Caco-2 (cell line): ENCODE data around the gene MYO5B. TPM values are rescaled to one million over a fixed set of nuclear protein-coding genes. Genes with fewer than 3 reads are reported as not detected.

Experiments used
- BruUV-seq: library from RNA; stranded (reverse); fragments of 400-500 nt; replicated peaks from 2 replicates; lab custom pipeline; 2021; lab: Mats Ljungman, UMichigan
- CTCF ChIA-PET: fragments of 300-600 bp; sonication (Branson Sonifier 250); formaldehyde crosslinking; loops from one replicate; lab custom pipeline; 2022; ENCODE audit warnings: antibody characterized with exemption; lab: Charles Lee
- POLR2A ChIA-PET: fragments of 300-600 bp; sonication (Branson Sonifier 250); formaldehyde crosslinking; loops from one replicate; lab custom pipeline; 2022; ENCODE audit warnings: antibody characterized with exemption; lab: Charles Lee
- DNase-seq, 2 experiments: peaks; one replicate each; pipeline versions ENCODE4 v3.0.0 to v3.0.0-alpha.2; 2020 to 2022
- H3K27me3 ChIP-seq: replicated peaks from 2 replicates; pipeline ENCODE4 v1.6.0; 2011; ENCODE audit warnings: low read length; ENCODE audit not compliant: control insufficient read depth, insufficient read depth
- H3K36me3 ChIP-seq: 2 replicates; pipeline ENCODE4 v1.5.1; 2011; ENCODE audit warnings: low read length; ENCODE audit not compliant: control insufficient read depth, insufficient read depth
- H3K4me1 ChIP-seq: fragments of 250-450 bp; sonication (Bioruptor Pico); 2 replicates; pipeline ENCODE4 v1.5.1; 2020; ENCODE audit warnings: mild to moderate bottlenecking
- H3K4me3 ChIP-seq: 2 replicates; pipeline ENCODE4 v1.5.1; 2011; ENCODE audit warnings: low read depth, mild to moderate bottlenecking, control low read depth, low read length
- H3K9me3 ChIP-seq: fragments of 250-450 bp; sonication (Bioruptor Pico); 2 replicates; pipeline ENCODE4 v1.5.1; 2020; ENCODE audit warnings: mild to moderate bottlenecking, moderate library complexity
- H3K27ac Mint-ChIP-seq: one replicate; pipeline ENCODE4 v1.8.0; 2022; ENCODE audit warnings: mixed read lengths; ENCODE audit not compliant: unreplicated experiment
- H3K27me3 Mint-ChIP-seq: one replicate; pipeline ENCODE4 v1.8.0; 2022; ENCODE audit warnings: mixed read lengths; ENCODE audit not compliant: insufficient read depth, unreplicated experiment
- H3K36me3 Mint-ChIP-seq: one replicate; pipeline ENCODE4 v1.8.0; 2022; ENCODE audit warnings: mild to moderate bottlenecking, mixed read lengths; ENCODE audit not compliant: insufficient read depth, unreplicated experiment
- H3K4me1 Mint-ChIP-seq: one replicate; pipeline ENCODE4 v1.8.0; 2022; ENCODE audit warnings: low read depth, mixed read lengths; ENCODE audit not compliant: unreplicated experiment
- H3K4me3 Mint-ChIP-seq: one replicate; pipeline ENCODE4 v1.8.0; 2022; ENCODE audit warnings: mild to moderate bottlenecking, moderate library complexity, mixed read lengths; ENCODE audit not compliant: unreplicated experiment
- H3K9me3 Mint-ChIP-seq: one replicate; pipeline ENCODE4 v1.8.0; 2022; ENCODE audit warnings: mixed read lengths; ENCODE audit not compliant: unreplicated experiment
- intact Hi-C: fragments of 100-400 bp; cut with micrococcal nuclease; formaldehyde crosslinking; loops from one replicate; pipeline ENCODE4 v1.10.0; 2022; ENCODE audit not compliant: unreplicated experiment
- total RNA-seq: library from RNA; stranded (reverse); gene quantifications from 2 replicates; pipeline ENCODE4 v1.2.3, GENCODE V29; 2022
- TF ChIP-seq, protein P1 (sequence below), 2 experiments: fragments of 200-600 bp in 1 of 2; IDR thresholded peaks; 1 replicate in 1 of 2; 2 replicates in 1 of 2; pipeline versions ENCODE4 v1.5.1 to v1.8.0; 2011 to 2022; ENCODE audit warnings: antibody characterized with exemption in 1 of 2, control low read depth in 1 of 2, inconsistent platforms in 1 of 2, low read depth in 1 of 2, low read length in 1 of 2, mild to moderate bottlenecking in 1 of 2, moderate library complexity in 1 of 2; ENCODE audit not compliant: insufficient read depth in 1 of 2, severe bottlenecking in 1 of 2, unreplicated experiment in 1 of 2

The MYO5B gene
- total RNA-seq, 1 experiment from 2014 or later = 28.3 TPM

DNA sequence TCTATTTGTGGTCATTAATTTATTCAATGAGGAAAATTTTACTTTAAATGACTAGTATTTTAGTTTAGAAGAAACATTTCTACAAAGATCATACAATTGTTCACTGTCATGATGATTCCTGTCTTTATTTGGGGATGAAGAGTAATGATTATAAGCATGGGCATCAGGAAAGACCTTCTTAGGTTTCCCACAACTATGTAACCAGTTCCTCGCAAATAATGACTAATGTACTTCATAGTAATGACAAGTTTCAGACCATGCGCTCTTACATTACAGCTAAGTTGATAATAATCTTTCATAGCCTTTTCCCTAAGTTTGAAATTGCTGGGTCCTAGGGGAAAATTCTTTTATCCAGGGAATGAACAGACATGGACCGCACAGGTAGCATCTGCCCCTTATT is 90.5 kb downstream of the MYO5B start:
- no peaks in the 10 kb centered on the region for H3K27me3 ChIP-seq
- H3K4me1 ChIP-seq = no peaks in the 10 kb centered on the region
- no peaks in the 10 kb centered on the region for H3K4me1 Mint-ChIP-seq
- no peaks in the 10 kb centered on the region for H3K36me3 ChIP-seq
- H3K4me3 ChIP-seq = no peak overlapping the region
- H3K9me3 Mint-ChIP-seq = no peaks in the 10 kb centered on the region
- no TSS peak for BruUV-seq
- H3K4me3 Mint-ChIP-seq = no peak overlapping the region
- DNase-seq = no peak
- H3K9me3 ChIP-seq = no peaks in the 10 kb centered on the region
- ChIA-PET CTCF (no interaction called here), POLR2A (no interaction called here)
- no peaks in the 10 kb centered on the region for H3K27me3 Mint-ChIP-seq
- H3K27ac Mint-ChIP-seq = no peak overlapping the region
- intact Hi-C loops = no loop called here
- no peaks in the 10 kb centered on the region for H3K36me3 Mint-ChIP-seq
- TF ChIP-seq, protein P1, sequence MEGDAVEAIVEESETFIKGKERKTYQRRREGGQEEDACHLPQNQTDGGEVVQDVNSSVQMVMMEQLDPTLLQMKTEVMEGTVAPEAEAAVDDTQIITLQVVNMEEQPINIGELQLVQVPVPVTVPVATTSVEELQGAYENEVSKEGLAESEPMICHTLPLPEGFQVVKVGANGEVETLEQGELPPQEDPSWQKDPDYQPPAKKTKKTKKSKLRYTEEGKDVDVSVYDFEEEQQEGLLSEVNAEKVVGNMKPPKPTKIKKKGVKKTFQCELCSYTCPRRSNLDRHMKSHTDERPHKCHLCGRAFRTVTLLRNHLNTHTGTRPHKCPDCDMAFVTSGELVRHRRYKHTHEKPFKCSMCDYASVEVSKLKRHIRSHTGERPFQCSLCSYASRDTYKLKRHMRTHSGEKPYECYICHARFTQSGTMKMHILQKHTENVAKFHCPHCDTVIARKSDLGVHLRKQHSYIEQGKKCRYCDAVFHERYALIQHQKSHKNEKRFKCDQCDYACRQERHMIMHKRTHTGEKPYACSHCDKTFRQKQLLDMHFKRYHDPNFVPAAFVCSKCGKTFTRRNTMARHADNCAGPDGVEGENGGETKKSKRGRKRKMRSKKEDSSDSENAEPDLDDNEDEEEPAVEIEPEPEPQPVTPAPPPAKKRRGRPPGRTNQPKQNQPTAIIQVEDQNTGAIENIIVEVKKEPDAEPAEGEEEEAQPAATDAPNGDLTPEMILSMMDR (IDR thresholded peaks at IDR 0.05; ENCODE audit: insufficient read depth in 1 of 2, low read depth in 1 of 2, low read length in 1 of 2, severe bottlenecking in 1 of 2, unreplicated experiment in 1 of 2) = no peak

DNA sequence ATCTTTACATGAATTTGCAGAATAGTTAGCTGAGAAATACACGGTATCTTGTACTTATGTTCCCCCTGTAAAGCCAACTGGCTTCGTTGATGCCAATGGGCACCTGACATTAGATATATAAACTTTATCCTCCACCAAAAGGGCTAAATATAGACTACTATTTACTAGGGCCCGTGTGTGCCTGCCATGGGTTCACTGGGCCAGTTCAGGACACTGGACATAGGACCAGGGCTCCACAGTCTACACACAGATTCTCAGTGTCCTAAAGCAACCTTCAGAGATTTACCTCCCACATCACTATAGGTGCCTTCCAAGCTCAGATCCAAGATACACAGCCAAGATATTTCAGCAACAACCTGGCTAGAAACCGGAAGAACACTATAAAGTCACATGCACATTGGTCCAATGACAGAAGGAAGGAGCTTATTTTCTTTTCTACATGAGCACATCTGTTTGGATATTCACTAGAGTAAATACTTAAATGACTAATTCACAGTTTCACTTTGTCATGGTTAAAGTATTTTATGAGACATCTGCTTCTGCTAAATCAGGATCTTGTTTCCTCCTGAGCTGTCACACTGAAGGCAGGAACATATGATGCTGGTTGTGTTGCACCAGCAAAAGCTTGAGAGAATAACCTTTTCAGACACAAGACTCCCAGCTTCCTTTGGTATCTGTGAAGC is 95.1 kb downstream of the MYO5B start:
- Mint-ChIP-seq H3K27ac (no peak overlapping the region), H3K36me3 (no peaks in the 10 kb centered on the region), H3K9me3 (no peaks in the 10 kb centered on the region), H3K4me1 (no peaks in the 10 kb centered on the region), H3K4me3 (no peak overlapping the region), H3K27me3 (no peaks in the 10 kb centered on the region)
- TF ChIP-seq, protein P1 (IDR thresholded peaks at IDR 0.05; ENCODE audit: insufficient read depth in 1 of 2, low read depth in 1 of 2, low read length in 1 of 2, severe bottlenecking in 1 of 2, unreplicated experiment in 1 of 2) = no peak
- Histone ChIP-seq H3K9me3 (no peaks in the 10 kb centered on the region), H3K4me3 (no peak overlapping the region), H3K27me3 (no peaks in the 10 kb centered on the region), H3K36me3 (no peaks in the 10 kb centered on the region), H3K4me1 (no peaks in the 10 kb centered on the region)
- no peak for DNase-seq
- ChIA-PET POLR2A (no interaction called here), CTCF (no interaction called here)
- intact Hi-C loops = no loop called here
- BruUV-seq = no TSS peak

DNA sequence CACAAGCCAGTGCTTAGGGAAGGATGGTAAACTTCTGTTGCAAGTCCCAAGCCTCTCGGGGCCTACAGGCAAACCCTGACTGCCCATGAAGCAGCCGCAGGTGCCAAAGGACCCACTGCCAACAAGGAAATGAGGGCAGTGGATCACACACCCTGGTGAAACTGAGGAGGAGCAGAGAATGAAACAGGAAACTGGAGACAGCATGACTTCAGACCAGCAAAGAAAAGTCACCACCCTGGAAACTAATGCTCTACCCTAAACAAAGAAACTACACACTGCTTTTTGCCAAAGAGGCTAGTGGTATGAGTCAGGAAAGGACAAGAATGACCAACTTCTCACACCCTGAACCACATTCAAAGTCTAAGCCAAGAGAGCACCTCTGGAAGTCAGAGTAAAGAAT is 97.2 kb downstream of the MYO5B start:
- Histone ChIP-seq H3K4me3 (no peak overlapping the region), H3K4me1 (0 out of 2 replicates have a peak, but pooled peaks cover 12% of the 10 kb centered on the region), H3K27me3 (no peaks in the 10 kb centered on the region), H3K9me3 (no peaks in the 10 kb centered on the region), H3K36me3 (no peaks in the 10 kb centered on the region)
- POLR2A ChIA-PET = no interaction called here
- H3K9me3 Mint-ChIP-seq = no peaks in the 10 kb centered on the region
- peaks cover 9% of the 10 kb centered on the region for H3K4me1 Mint-ChIP-seq
- CTCF ChIA-PET = no interaction called here
- H3K27me3 Mint-ChIP-seq = no peaks in the 10 kb centered on the region
- no peak for DNase-seq
- BruUV-seq = no TSS peak
- intact Hi-C loops = no loop called here
- no peak overlapping the region for H3K27ac Mint-ChIP-seq
- TF ChIP-seq, protein P1 (IDR thresholded peaks at IDR 0.05; ENCODE audit: insufficient read depth in 1 of 2, low read depth in 1 of 2, low read length in 1 of 2, severe bottlenecking in 1 of 2, unreplicated experiment in 1 of 2) = no peak
- H3K4me3 Mint-ChIP-seq = no peak overlapping the region
- no peaks in the 10 kb centered on the region for H3K36me3 Mint-ChIP-seq
